OCI-M1 (cell line): ENCODE measurements around the gene ABHD12.
A peak's percentile ranks its signal among the peaks of the same experiment; 100 is the strongest.
"Not testable (repeated sequence)": the region's sequence is repeated elsewhere in the genome, so short reads cannot be mapped to it uniquely, and the experiment has no call there.

Source experiments
- DNase-seq: peaks from one replicate; lab custom pipeline; 2025; lab: John Stamatoyannopoulos, UW

ABHD12 gene

GRCh38 chr20:25390538-25391528 is at the start of gene ABHD12:
TSS of gene ABHD12 (minus strand) at chr20:25390835. CDS start at chr20:25390703, 132 bp downstream.
- peak; percentile 94 for DNase-seq

GRCh38 chr20:25439328-25439727 is 48.7 kb upstream of the ABHD12 start:
- peak; percentile 27 for DNase-seq

- DNase-seq: no peak
Measured at GRCh38 chr20:25437153-25437581, 46.5 kb upstream of the ABHD12 start.

GRCh38 chr20:25424536-25424935 is 33.9 kb upstream of the ABHD12 start:
- no peak for DNase-seq

- DNase-seq: no peak
Measured at GRCh38 chr20:25422032-25422431, 31.4 kb upstream of the ABHD12 start.

- DNase-seq: no peak
Measured at GRCh38 chr20:25421102-25421501, 30.5 kb upstream of the ABHD12 start.

GRCh38 chr20:25418776-25419175 is 28.1 kb upstream of the ABHD12 start:
- DNase-seq: no peak

DNA sequence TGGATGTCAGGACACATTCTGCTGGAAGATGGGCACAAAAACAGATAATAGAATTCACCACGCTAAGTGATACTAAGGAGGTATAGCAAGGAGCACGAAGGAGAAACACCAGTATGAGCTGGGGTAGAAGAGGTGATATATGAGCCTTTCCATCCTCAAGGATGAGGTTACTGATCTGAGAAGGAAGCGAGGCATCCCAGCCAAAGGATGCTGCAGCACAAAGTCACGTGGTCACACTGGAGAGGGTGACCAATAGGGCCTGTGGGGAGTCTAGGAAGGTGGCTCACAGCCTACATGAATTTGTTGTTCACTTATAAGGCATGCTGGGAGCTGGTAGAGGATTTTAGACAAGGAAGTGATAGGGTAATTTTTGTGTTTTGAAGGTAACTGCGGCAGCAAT is 18.3 kb upstream of the ABHD12 start:
- DNase-seq: no peak

DNA sequence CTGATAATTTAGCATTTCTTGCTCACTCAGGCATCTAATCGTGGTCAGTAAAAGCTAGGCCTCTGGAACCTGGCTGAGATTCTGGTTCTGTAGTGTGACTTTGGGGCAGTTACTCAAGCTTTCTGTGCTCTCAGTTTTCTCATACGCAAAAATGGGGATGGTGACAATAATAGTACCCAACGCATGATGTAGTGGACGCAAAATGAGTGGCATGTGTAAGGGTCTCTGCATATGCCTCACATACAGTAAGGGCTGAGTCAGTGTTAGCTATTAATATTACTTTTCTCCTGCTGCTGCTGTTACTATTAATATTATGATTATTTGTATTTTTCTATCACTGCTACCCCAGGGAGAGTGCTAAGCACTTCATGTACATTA is 17.5 kb upstream of the ABHD12 start:
- no peak for DNase-seq

DNA sequence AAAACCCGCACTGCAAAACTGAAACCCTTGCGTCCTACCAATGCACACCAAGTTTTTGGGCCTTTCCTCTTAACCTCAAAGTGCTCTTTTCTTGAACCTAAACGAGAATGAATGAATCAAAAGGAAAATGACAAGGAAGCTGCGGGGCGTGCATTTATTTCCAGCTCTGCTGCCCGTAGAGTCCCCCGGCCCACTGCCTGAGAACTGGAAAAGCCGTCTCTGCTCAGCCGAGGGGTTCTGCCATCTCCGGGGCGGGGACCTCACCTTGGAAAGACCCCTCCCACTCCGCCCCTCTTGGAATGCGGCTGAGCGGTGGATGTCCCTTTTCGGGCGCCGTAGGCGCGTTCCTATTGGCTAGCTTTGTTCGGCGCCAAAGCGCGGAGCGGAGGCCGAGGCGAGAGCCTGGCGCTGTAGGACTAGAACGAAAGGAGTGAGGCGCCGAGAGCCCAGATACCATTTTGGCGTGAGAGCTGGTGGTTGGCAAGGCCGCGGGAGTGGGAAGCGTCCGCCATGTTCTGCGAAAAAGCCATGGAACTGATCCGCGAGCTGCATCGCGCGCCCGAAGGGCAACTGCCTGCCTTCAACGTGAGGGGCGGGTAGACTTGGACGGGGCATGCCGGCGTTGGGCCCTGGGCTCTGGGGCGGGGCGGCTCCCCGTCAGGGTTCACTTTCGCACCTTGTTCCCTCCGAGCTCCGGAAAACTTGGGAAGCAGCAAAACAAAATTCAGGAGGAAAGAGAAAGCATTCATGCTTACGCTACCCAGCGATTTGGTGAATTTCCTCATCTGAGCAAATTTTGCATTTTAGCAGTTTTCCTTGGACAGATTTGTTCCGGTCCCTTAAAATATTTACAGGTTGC is 16.9 kb upstream of the ABHD12 start, which contains the start of gene GINS1:
GINS1 (plus strand) TSS at position 363 of the 859 bp plus-strand sequence; CDS start at position 511, 148 bp downstream.
- DNase-seq: peak; percentile 94

DNA sequence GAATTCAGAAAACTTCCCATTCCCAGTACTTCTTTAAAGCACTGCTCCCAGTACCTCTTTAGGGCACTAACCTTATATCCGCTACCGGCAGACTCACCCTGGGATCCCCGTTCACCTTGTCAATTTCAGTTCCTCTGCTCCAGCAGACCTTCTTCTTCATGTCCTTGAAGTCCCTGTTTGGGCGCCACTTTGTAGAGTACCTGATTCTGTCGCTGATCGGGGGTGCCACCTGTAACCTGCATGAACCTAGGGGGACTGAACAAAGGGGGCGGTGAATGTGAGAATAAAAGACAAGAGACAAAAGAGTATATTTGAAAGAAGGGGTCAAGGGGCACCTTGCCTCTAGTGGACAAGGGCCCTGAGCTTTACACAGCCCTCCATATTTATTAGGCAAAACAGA is 11.9 kb upstream of the ABHD12 start:
- no peak for DNase-seq

DNA sequence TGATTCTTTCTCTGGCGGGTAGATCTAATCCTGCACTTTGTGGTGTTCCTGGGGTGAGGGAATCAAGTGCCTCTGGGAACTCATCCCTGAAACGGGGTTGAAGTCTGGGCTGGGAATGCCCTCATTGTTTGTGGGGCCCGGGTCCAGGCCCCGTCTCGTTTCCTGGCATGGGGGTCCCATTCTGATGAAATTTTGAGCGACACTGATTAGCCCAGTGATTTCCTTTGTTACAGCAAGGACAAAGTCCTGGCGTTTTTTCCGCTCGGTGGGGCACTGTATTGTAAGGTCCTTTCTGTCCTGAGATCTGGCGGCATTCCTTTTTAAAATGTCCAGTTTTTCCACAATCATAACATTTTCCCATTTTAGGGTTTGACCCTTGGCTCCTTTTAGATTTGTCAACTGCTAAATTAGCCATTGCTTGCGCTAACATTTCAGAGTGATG is 9.7 kb upstream of the ABHD12 start:
- DNase-seq: not testable (repeated sequence)

DNA sequence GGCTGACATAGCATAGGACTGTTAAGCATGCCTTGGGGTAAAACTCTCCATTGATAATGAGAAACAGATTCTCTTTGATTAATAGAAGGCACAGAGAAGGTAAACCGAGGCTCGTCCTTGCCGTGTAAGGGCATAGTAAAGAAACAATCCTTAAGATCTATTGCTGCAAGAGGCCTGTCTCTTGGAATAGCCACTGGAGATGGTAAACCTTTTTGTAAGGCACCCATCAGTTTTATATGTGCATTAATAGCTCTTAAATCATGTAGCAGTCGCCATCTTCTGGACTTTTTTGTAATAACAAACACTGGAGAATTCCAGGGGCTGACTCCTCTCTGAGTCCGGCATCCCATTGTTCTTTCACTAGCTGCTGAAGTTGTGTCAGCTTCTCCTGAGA is 8.4 kb upstream of the ABHD12 start:
- DNase-seq: peak; percentile 81

DNA sequence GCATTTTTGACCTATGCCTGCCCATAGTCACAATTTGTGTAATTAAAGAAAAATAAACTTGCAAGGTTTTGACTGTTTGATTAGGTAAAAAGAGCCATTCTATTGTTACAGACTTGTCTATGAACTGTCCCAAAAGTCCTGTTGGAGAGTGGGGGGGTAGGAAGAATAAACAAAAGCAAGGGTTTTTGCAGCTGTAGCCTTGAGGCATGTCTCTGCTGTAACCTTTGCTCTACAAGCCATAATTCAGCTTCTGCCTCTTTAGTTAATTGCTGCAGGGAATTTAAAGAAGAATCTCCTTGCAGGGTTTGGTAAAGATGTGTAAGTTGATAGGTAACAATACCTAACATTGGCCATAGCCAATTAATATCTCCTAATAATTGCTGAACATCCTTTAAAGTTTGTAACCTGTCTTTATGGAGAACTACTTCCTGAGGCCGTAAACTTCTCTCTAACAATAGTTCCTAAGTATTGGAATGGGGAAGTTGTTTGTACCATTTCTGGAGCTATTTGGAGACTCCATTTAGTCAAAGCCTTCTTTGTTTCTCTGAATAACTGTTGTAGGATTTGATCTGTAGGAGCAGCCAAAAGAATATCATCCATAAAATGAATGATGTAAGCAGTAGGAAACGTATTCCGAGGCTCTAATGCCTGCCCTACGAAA is 7.9 kb upstream of the ABHD12 start:
- peak; percentile 48 for DNase-seq

DNA sequence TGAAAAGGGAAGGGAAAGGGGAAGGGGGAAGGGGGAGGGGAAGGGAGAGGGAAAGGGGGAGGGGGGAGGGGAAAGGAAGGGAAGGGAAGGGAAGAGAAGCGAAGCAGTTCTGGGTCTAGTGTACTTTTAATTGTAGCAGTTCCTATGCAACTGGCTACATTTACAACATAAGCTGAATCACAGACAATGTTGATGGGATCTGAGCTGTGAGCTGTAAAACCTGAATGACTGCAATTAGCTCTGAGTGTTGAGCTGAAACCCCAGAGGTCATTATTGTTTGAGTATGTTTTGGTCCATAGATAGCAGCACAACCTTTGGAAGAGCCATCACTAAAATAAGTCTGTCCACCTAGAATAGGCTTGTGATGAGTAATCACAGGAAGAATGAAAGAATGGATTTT is 7.2 kb upstream of the ABHD12 start:
- no peak for DNase-seq

- DNase-seq: no peak
Measured at GRCh38 chr20:25397096-25397495, 6.5 kb upstream of the ABHD12 start.

DNA sequence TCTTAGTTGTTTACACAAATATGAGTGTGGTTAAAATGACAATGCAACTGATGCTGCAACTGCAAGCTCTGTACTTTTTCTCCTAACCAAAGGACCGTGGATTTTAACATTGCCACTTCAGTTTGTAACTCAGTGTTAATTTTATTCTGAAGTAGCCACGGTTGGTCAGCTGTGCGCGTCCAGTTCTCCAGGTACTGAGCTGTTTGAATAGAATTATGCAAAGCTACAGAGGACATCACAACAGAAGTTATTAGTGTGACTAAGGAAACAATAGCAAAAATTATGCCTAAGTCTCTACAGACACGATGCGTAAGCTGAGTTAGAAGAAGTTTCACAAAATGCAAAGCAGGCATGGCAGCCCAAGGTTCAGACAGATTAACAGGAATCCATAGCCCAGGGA is 4.4 kb upstream of the ABHD12 start:
- DNase-seq: no peak

DNA sequence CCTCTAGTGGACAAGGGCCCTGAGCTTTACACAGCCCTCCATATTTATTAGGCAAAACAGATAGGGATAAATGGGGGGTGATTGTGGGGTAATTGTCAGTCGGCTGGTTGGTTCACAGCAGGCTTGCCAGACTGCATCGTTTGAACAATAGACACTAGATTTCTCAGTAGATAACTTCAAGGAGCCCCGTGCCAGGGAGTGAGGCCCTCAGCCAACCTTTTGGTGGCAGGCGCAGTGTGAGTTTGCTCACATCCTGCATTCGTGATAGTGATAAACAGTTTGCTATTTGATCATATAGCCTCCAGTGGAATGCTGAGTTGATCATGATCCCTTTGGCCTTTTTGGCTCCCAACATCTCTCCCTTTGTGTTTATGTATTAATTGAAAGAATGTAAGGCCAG is 3.6 kb upstream of the ABHD12 start:
- DNase-seq: no peak

DNA sequence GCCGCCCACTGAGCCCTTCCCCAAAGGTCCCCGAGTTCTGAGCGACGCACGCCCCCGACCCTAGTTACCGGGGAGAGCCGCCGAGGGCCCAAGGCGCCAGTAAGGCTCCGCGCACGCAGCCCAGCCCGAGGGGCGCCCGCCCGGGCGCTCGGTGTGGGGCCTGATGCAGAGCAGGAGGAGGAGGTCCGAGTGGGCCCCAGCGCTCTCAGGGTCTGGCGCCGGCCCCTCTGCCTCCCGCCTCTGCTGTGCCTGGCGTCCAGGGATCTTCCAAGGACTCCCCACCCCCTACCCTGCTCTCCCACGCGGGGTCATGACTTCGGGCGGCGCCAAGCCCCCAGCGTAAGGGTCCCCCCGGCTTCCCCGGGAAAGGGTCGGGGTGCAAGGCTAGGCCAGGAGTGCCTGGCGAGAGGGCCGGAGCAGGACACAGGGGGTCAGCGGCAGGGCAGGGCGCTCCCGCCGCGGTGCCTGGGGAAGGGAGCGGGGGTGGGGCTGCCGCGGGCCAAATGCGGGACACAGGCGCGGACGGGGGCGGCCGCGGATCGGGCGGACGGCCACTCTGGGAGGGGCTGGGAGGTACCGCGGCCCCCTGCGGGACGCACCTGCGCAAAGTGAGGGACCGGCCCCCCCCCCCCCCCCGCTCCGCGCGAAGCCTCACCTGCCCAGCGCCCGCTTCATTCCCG is 637 bp downstream of the ABHD12 start:
- DNase-seq: peak; percentile 57

GRCh38 chr20:25389401-25389857 is 1.2 kb downstream of the ABHD12 start:
- DNase-seq: peak; percentile 27

- DNase-seq: no peak
Measured at GRCh38 chr20:25382704-25383370, 7.8 kb downstream of the ABHD12 start.
